C4-2B (cell line): ENCODE data around the gene KRTAP20-2.

Experiments used
- ZFX ChIP-seq: fragments of 450-650 bp; IDR thresholded peaks from 2 replicates; pipeline ENCODE4 v1.6.1; 2017
- TF ChIP-seq, protein P1 (sequence below): fragments of 450-650 bp; conservative IDR thresholded peaks from 2 replicates; pipeline ENCODE4 v1.5.1; 2017; ENCODE audit warnings: mild to moderate bottlenecking

DNA sequence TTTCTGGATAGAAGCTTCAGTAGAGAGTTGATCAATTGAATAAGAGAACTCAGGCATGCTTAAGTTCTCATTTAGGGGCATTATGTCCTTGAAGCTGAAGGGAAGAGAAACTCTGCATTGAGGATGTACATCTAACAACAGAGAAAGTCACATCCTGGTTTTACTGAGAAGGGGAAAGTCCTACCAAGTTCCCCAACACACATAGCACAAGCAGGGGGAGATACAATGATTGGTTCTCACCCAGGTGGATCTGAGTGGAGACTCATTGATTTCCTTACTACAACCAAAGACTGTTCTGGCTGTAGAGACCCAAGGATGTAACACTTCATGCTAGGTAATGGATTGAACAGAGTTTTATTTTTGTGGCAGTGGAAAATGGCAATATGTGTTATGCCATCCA is 19.8 kb upstream of the KRTAP20-2 start:
- TF ChIP-seq, protein P1, sequence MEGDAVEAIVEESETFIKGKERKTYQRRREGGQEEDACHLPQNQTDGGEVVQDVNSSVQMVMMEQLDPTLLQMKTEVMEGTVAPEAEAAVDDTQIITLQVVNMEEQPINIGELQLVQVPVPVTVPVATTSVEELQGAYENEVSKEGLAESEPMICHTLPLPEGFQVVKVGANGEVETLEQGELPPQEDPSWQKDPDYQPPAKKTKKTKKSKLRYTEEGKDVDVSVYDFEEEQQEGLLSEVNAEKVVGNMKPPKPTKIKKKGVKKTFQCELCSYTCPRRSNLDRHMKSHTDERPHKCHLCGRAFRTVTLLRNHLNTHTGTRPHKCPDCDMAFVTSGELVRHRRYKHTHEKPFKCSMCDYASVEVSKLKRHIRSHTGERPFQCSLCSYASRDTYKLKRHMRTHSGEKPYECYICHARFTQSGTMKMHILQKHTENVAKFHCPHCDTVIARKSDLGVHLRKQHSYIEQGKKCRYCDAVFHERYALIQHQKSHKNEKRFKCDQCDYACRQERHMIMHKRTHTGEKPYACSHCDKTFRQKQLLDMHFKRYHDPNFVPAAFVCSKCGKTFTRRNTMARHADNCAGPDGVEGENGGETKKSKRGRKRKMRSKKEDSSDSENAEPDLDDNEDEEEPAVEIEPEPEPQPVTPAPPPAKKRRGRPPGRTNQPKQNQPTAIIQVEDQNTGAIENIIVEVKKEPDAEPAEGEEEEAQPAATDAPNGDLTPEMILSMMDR = no peak
- no peak for TF ChIP-seq ZFX
